Activated CD4-positive, alpha-beta T cell treated with anti-CD3 and anti-CD28 coated beads for 4 hours (primary cell): ENCODE results near the gene UBE2D2.
A peak's percentile ranks its signal among the peaks of the same experiment; 100 is the strongest.

Source experiments
- DNase-seq, 2 donors: peaks; one replicate each; pipeline ENCODE4 v3.0.0-alpha.2; 2020

Gene UBE2D2

GRCh38 chr5:139636975-139637408 is 75.9 kb downstream of the UBE2D2 start:
- DNase-seq, result peak in 1 of 2 donors; percentile 20

GRCh38 chr5:139637438-139638089 is 76.4 kb downstream of the UBE2D2 start:
- peak; percentile 33 to 38 for DNase-seq

- no peak for DNase-seq
These were observed 77.1 kb downstream of the UBE2D2 start for GRCh38 chr5:139638090-139638735.

GRCh38 chr5:139638736-139639618 is 77.8 kb downstream of the UBE2D2 start:
- no peak for DNase-seq

GRCh38 chr5:139639619-139640380 is 78.7 kb downstream of the UBE2D2 start:
- no peak for DNase-seq

- DNase-seq, result no peak
These were observed 79.4 kb downstream of the UBE2D2 start for GRCh38 chr5:139640421-139641115.

- no peak for DNase-seq
These were observed 80.3 kb downstream of the UBE2D2 start for GRCh38 chr5:139641116-139642080.

- no peak for DNase-seq
These were observed 81.1 kb downstream of the UBE2D2 start for GRCh38 chr5:139642213-139642612.

- no peak for DNase-seq
These were observed 82.0 kb downstream of the UBE2D2 start for GRCh38 chr5:139642891-139643871.

- DNase-seq, result no peak
These were observed 82.9 kb downstream of the UBE2D2 start for GRCh38 chr5:139644001-139644456.

- DNase-seq, result no peak
These were observed 83.7 kb downstream of the UBE2D2 start for GRCh38 chr5:139644646-139645429.

GRCh38 chr5:139645430-139645871 is 84.3 kb downstream of the UBE2D2 start:
- no peak for DNase-seq

GRCh38 chr5:139646111-139646510 is 85.0 kb downstream of the UBE2D2 start:
- no peak for DNase-seq

GRCh38 chr5:139646912-139647505 is 85.9 kb downstream of the UBE2D2 start:
- no peak for DNase-seq

GRCh38 chr5:139647506-139648204 is 86.5 kb downstream of the UBE2D2 start:
- DNase-seq, result no peak

GRCh38 chr5:139648205-139649081 is 87.3 kb downstream of the UBE2D2 start, which contains the start of gene CXXC5:
TSS of gene CXXC5 (plus strand) at chr5:139648349. CDS start at chr5:139680524, 32,175 bp downstream.
- peak in 1 of 2 donors; percentile 52 for DNase-seq
